Stomach (tissue), 4 donors: ENCODE results near the gene ERMAP.

ENCODE experiments used
- CTCF ChIP-seq, 7 experiments: fragments of 450-650 bp in 4 of 7; fragments of 200-600 bp in 3 of 7; sonication (generic) in 3 of 7; IDR thresholded peaks; one replicate each; pipeline ENCODE4 v1.5.1; 2016 to 2019; ENCODE audit warnings: antibody characterized with exemption in 7 of 7, control low read depth in 2 of 7, mild to moderate bottlenecking in 1 of 7
- EP300 ChIP-seq: sonication (generic); formaldehyde crosslinking; IDR thresholded peaks from one replicate; pipeline ENCODE4 v1.6.1; 2017; ENCODE audit warnings: antibody characterized with exemption
- POLR2A ChIP-seq, 4 donors: fragments of 450-650 bp; IDR thresholded peaks; one replicate each; pipeline ENCODE4 v1.6.1; 2016; ENCODE audit warnings: antibody characterized with exemption in 4 of 4, control low read depth in 2 of 4, mild to moderate bottlenecking in 1 of 4, moderate library complexity in 1 of 4
- POLR2AphosphoS5 ChIP-seq, 3 donors: sonication (generic); formaldehyde crosslinking; IDR thresholded peaks; one replicate each; pipeline ENCODE4 v1.6.1; 2016; ENCODE audit warnings: antibody characterized with exemption in 3 of 3

GRCh38 chr1:42847721-42848460 is 31.0 kb downstream of the ERMAP start:
- TF ChIP-seq CTCF (IDR thresholded peaks at IDR 0.05) (no peak), POLR2A (IDR thresholded peaks at IDR 0.05) (no peak), POLR2AphosphoS5 (IDR thresholded peaks at IDR 0.05) (no peak), EP300 (no peak)
